Amniotic epithelial cell (primary cell): ENCODE data around the gene KAT6B.

Source experiments
- DNase-seq: peaks from one replicate; pipeline ENCODE4 v3.0.0-alpha.2; 2010; ENCODE audit warnings: low read depth

The KAT6B gene

GRCh38 chr10:74823791-74824183 lies 2.6 kb upstream of the KAT6B start:
- DNase-seq, result no peak

GRCh38 chr10:74824184-74824899 lies 2.1 kb upstream of the KAT6B start:
- peak; percentile 14 for DNase-seq

- no peak for DNase-seq
Measured at GRCh38 chr10:74824900-74825370, 1.5 kb upstream of the KAT6B start.

- no peak for DNase-seq
Measured at GRCh38 chr10:74825371-74826141, 844 bp upstream of the KAT6B start.

GRCh38 chr10:74827045-74827441 lies 643 bp downstream of the KAT6B start:
- no peak for DNase-seq

- DNase-seq, result no peak
Measured at GRCh38 chr10:74827694-74828093, 1.3 kb downstream of the KAT6B start.

- DNase-seq, result no peak
Measured at GRCh38 chr10:74828946-74829345, 2.5 kb downstream of the KAT6B start.

- no peak for DNase-seq
Measured at GRCh38 chr10:74831518-74832120, 5.2 kb downstream of the KAT6B start.

- DNase-seq, result no peak
Measured at GRCh38 chr10:74835963-74836362, 9.6 kb downstream of the KAT6B start.

- DNase-seq, result peak; percentile 40
Measured at GRCh38 chr10:74836877-74837276, 10.5 kb downstream of the KAT6B start.

GRCh38 chr10:74837743-74838142 lies 11.3 kb downstream of the KAT6B start:
- no peak for DNase-seq

- no peak for DNase-seq
Measured at GRCh38 chr10:74839708-74840107, 13.3 kb downstream of the KAT6B start.

- peak; percentile 52 for DNase-seq
Measured at GRCh38 chr10:74841265-74841973, 15.0 kb downstream of the KAT6B start.

- no peak for DNase-seq
Measured at GRCh38 chr10:74842301-74842954, 16.0 kb downstream of the KAT6B start.

GRCh38 chr10:74846958-74847357 lies 20.6 kb downstream of the KAT6B start:
- DNase-seq, result no peak

GRCh38 chr10:74851831-74852230 lies 25.4 kb downstream of the KAT6B start:
- DNase-seq, result no peak

- DNase-seq, result no peak
Measured at GRCh38 chr10:74852381-74852780, 26.0 kb downstream of the KAT6B start.

- DNase-seq, result no peak
Measured at GRCh38 chr10:74854610-74855009, 28.2 kb downstream of the KAT6B start.

GRCh38 chr10:74855027-74855426 lies 28.6 kb downstream of the KAT6B start:
- no peak for DNase-seq

- no peak for DNase-seq
Measured at GRCh38 chr10:74855439-74855838, 29.0 kb downstream of the KAT6B start.

GRCh38 chr10:74856940-74857339 lies 30.5 kb downstream of the KAT6B start:
- no peak for DNase-seq

GRCh38 chr10:74857586-74857985 lies 31.2 kb downstream of the KAT6B start:
- no peak for DNase-seq
